Stimulated activated CD4-positive, alpha-beta T cell treated with anti-CD3 and anti-CD28 coated beads, Interleukin-4, amount 100 ng/mL, for 1 hour (primary cell): Measurements from ENCODE around the gene EMX2.

Experiments used
- DNase-seq: peaks from one replicate; pipeline ENCODE4 v3.0.0-alpha.2; 2020

EMX2 gene

DNA sequence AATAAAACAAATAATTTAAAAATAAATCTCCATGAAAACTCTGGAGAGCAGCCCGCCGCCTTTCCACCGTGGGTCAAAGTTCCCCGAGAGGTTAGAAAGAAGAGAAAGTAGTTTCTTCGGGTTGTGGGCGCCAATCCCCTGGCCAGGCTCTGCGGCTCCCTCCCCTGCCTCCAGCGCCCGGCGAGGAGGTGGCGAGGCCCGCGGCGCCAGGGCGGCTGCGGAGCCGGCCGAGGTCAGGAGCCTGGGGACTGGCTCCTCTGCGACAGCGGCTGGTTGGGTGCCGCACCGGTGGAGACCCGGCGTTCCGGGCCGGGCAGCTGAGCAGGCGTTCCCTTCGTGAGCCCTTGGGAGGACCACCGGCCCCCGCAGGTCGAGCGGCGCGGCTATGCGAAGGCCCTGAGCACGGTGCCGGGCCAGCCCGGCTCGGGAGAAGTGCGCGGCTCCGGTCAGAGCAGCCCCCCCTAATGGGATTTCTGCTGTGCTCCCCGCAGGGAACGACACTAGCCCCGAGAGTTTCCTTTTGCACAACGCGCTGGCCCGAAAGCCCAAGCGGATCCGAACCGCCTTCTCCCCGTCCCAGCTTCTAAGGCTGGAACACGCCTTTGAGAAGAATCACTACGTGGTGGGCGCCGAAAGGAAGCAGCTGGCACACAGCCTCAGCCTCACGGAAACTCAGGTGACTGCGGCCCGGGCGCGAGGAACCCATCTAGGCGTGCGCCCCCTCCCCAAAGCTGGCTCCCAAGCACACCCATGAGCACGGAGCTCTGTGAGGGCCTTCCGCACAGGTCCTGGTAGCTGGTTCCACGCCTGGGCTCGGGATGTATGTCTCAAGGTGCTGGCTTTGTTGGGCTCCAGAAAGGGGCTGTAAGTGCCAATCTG lies 2.8 kb downstream of the EMX2 start:
- DNase-seq: no peak

DNA sequence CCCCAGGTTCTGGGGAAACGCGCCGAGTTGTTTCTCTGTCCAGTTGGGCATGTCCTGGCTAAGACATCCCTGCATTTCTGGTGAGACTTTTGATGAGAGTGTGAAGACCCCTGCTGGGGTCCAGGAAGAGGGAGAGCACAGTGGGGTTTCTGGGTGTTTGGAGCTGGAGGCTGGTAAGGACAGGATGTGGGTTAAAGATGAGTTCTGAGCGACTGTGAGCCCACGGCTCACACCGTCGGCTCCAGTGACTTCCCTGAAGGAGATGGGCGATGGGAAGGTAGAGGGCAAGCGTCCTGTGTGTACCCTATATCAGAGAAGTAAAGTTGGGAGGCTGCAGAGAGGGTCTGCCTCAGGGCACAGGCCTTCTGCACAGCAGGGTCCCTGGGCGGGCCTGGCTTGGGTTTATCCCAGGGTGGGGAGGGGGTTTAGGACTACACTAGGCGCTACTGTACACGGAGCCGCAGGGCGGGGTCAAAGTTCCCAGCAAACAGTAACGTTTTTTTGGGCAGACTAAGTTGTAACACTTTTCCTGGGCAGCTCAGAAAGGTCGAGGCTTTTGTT lies 3.6 kb downstream of the EMX2 start:
- DNase-seq: no peak

DNA sequence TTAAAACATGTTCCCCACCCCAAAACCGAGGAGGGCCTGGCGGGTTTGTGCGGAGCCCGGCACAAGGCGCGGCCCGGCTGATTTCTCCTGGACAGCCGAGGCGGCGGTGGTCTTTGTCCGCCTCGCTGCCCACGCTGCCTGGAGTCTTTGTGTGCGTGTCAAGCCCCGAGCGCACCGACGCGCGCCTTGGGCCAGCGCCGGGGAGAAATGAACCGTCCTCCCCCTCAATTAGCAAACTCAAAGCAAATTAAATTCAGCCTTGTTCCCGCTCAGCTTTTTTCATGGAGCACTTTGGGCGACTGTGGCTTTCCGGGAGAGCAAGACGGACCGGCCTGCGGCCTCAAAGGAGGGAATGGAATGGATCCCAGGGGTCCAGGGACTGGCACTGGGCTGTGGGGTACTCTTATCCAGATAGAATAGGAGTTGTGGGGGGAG lies 4.1 kb downstream of the EMX2 start:
- no peak for DNase-seq

DNA sequence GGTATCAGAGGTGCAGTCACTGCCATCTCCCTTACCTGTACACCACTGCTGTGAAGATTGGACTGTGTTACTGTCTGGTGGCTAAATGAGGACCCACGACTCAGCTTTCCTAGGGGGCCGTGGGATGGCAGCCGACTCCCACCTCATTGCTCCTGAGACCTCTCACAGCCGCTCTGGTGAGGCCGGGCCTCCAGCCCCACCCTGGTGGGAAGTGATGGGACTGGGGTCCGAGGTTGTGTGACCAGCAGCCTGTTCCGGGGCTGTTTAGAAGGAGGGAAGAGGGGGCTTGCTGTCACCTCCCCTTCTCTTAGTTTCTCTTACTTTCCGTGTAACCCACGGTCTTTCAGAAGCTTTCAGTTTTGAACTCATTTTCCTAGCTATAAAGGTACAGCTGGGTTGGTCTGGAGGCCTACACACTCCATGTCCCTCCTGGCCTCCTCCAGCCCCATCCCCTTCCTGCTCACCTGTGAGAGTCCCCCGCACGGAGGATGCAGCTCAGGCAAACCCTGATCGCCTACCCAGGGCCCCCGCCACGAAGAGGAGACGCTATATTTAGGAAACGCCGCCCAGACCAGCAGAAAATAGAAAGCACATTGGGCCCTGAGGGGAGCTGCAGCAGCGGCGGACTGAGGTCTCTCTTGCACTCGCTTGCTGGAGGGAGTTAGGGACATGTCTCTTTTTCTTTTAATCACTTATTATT lies 4.6 kb downstream of the EMX2 start:
- DNase-seq: no peak

DNA sequence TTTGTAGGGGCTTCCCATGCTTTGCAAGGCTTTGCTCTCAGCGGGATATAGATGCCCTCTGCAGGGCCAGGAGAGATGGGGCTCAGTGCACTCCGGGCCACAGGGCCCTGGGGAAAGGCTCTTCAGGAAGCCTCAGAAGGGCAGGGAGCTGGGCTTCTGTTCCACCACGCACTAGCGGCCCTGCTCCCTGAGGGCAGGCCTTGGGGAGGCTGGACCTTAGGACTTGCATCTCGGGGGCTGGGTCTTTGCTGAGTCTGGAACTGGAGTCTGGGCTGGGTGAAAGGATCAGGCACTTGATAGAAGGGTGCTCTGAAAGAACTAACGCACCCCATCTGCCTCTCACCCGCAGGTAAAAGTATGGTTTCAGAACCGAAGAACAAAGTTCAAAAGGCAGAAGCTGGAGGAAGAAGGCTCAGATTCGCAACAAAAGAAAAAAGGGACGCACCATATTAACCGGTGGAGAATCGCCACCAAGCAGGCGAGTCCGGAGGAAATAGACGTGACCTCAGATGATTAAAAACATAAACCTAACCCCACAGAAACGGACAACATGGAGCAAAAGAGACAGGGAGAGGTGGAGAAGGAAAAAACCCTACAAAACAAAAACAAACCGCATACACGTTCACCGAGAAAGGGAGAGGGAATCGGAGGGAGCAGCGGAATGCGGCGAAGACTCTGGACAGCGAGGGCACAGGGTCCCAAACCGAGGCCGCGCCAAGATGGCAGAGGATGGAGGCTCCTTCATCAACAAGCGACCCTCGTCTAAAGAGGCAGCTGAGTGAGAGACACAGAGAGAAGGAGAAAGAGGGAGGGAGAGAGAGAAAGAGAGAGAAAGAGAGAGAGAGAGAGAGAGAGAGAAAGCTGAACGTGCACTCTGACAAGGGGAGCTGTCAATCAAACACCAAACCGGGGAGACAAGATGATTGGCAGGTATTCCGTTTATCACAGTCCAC lies 5.4 kb downstream of the EMX2 start:
- DNase-seq: no peak

DNA sequence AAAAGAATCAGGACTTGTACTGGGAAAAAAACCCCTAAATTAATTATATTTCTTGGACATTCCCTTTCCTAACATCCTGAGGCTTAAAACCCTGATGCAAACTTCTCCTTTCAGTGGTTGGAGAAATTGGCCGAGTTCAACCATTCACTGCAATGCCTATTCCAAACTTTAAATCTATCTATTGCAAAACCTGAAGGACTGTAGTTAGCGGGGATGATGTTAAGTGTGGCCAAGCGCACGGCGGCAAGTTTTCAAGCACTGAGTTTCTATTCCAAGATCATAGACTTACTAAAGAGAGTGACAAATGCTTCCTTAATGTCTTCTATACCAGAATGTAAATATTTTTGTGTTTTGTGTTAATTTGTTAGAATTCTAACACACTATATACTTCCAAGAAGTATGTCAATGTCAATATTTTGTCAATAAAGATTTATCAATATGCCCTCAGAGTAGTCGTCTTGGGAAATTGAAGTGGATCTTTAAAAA lies 6.6 kb downstream of the EMX2 start:
- no peak for DNase-seq

DNA sequence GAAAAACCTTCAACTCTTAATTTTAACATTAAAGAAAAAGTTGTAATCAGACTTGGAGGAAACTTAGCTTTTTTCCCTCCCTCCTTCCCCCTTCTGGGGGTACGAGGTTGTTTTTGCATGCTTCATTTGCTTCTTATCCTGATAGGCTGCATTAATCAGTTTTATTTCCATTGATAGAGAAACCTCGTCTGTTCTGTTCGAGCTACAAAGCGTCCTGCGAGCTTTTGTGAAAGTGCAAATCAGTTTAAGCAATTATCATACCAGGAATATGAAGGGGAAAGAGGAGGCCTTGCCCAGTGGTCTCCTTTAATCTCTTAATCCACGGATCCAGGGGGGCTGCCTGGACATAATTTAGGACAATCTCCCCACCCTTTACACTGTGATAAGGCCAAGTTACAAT lies 7.5 kb downstream of the EMX2 start:
- DNase-seq: no peak

DNA sequence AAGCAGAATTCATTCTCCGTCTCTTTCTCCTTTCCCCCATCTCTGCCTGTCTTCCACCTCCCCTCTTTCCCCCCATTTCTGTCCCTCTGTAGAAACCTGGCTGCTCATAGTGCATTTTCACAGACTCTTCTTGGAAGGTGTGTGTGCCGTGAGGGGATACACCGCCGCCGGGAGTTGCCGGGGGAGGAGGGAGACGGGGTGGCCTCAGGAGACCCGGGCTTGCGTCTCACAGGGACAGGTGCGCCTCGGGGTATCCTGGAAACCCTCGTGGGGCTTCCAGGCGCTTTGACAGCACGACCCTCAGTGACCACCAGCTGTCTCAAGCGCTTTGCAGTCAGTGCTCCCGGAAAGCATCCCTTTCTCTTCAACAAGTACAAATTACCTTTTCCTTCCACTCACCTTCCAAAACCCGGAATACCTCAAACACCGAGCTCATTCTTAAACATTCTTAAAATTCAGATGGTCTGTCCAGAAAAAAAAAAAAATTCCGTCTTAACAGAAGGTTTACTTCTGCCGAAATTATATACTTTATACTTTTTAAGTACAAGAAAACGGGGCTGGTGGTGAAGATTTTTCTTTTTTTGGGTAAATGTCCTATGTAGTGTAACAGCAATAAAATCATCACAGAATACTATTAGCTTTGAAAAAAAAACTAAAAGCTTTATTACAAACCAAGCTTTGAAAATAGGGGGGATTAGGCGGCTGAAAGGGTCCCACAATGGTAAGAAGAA lies 8.2 kb downstream of the EMX2 start:
- DNase-seq: no peak

DNA sequence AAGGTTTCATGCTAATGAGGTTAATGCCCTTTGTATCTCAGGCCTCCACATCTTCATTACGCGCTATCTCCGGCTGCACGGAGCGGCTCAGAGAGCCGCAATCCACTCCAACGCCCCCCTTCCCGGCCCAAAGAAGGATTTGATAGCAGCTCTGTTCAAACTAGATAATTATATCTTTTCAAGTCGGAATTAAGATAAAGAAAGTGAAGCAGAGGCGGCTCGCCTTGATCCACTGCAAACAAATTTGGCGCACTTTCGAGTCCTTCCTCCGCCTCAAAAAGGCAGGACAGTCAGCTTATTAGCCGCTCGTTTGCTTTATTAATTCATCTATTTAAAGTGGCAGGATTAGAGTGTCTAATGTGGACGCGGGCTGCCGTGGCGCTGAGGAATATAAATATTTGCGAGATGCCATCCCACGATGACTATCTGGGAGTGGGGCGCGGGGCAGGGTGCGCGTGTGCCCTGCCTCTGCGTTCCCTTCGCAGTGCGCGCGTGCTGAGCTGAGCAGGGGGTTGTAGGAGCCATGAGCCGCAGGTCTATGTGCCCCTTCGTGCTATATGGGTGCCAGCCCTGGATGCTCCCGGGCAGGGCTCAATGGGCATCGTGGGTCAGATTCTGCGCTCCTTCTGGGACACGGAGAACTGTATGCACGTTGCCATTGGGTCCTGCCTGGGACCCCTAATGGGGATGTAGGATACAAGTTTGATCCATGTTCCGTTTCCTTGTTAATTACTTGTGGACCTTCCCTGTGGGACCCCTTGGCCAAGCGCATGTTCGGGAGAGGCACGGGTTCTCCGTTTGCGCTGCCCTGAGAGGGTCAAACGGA lies 9.0 kb downstream of the EMX2 start:
- DNase-seq: no peak

DNA sequence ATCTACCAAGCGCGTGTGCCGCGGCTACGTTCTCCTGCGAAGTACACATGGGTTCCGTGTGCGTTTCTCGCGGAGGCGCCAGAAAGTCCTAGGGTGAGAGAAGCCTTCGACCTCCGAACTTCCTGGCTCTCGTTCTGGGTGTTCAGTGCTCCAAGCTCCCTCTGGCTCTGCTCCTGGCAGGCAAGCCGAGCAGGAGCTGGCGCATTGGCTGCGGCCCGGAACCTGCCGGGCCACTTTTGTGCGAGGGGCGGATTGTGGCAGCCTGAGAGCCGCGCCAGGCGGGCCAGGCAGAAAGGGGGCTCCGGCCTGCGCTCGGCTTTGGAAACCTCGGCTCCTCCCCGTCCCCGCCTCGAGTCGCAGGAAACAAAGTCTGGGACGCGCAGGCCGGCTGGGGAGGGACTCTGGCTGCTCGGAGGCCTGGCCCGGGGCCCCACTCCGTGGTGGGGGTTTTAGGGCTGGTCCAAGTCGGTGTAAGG lies 9.6 kb downstream of the EMX2 start:
- DNase-seq: no peak

DNA sequence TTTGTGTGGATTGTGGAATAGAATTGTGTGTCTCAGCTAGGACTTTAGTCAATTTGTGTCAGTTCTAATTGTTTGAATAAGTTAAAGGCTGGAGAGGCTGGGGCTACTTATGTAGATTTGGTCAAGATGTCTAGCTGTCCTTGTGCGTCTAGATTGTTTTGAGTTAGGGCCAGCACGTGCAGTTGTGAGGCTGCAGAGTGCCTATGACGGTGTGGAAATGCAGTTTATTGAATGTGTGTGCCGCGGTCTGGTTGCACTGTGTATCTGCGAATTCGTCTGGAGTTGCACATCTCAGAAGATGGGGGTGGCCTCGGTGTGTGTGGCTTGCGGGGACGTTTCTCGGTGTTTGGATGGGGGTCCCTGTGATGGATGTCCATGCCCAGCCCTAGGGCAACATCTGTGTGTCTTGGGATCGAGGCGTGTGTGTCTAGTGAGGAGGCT lies 10.2 kb downstream of the EMX2 start:
- DNase-seq: no peak

DNA sequence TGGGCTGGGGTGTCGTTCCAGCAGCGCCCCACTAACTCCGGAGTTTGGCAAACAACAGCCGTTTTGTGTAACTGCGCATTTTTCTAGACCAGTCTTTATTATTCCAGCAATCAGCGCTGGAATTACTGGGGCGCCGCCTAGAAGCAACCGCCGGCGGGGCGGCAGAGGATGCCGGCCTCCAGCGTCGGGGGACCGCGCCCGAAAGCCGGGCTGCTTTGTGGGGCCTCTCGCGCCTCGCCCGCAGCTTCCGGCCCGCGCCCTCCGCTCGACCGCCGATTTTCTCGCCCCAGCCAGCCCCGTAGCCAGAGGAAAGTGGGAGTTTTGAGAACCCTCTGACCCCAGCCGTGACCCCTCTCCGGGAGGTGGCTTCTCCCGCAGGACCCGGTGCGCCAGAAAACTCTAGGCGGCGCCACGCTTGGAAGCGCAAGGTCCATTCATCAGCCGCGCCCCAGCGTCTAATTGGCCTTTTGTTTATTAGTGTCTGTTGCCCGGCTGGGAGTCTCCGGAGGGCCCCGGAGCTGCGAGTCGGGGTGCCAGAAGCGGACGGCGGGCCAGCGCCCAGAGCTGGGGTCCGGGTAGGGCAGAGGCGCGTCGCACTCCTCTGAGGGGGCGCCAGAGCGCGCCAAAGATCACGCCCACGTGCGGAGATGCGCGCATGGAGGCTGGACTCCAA lies 10.7 kb downstream of the EMX2 start:
- DNase-seq: no peak

DNA sequence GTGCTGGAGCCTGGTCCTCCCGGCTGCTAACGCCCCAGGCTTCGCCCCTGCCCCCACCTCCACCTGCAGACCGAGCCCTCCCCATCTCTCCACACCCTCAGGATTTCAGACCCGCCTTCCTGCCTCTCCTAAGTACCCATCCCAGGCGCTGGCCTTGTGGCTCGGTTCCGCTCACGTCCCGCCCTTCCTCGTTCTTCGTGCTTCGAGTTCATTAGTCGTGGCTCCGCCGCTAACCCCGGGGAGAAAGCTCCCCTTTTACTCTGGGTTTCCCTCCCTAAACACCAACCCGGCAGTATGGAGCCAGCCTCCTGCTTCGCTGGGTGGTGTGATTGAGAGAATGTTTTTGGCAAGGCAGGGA lies 11.2 kb downstream of the EMX2 start:
- DNase-seq: no peak

DNA sequence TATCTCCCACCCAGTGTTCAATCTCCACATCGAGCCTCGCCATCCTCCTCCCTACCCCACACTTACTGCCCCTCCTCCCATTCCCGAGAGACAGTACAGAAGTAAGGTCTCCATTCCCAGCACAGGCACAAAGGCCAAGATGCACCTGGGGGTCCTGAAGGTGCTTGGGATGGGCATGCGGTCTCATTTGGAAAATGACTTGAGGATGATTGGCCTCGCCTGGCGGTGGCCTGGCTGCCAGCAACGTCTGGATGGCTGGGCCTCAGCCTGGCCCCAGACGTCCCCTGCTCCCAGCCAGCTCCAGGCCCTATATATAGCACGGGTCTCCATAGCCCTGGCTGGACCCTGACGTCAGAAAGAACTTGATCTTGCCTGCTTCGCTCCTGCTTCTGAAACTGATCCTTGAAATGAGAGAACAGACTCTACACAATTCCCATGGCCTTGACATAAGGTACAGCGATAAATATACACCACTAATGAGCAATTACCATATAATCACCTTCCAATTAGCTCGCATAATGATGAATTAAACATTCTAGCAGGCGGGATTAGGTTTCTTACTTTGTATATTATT lies 11.8 kb downstream of the EMX2 start:
- DNase-seq: no peak

DNA sequence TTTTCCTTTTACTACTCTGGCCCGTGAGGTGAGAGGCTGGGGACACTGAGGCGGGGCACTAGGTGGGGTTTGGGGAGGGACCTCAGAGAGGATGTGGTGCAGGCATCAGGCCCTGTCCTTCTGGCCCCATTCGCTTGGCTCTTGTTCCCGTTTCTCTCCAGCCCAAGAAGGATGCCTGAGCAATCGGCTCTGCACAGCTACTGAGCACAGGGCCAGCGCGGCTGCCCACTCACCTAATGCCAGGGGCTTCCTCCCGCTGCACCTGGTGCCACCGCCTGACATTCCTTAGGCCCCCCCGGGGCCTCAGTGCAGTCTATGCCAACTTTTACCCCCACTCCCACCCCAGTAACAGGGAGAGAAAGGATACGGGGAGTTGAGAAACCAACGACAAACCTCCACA lies 12.5 kb downstream of the EMX2 start:
- no peak for DNase-seq

DNA sequence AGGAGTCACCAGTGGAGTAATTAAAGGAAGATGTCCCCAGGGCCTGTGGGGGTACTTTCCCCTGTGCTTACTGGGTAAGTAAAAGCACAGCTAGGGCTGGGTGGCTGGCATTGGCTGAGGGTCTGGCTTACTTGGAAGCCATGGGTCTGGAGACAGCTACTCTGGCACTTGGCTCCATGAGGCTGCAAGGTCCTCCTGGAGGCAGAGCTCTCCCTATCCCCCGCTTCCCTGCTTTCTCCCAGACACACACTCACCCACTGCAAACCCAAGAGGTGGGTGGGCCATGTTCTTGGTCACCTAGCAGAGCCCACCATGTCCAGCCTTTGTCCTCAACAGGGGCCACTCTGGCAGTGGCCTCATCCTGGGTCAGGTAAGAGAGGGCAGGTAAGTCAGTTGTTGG lies 13.3 kb downstream of the EMX2 start:
- no peak for DNase-seq

DNA sequence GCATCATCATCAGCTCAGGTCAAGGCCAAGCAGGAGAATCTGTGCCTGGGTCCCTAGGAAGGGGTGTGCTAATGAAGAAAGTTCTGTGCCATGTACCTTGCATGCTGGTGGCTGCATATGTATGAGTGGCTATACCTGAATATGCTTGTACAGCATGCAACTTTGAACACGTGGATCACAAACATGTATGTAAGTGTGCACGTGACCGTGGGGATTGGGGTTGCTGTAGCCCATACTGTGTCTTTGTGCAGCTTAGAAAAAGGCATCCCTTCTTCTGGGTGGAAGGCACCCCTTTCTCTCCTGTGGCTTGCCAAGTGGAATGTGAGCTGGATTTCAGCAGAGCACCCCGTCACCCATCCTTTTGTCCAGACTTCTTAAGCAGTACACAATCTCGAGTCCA lies 13.8 kb downstream of the EMX2 start:
- DNase-seq: no peak

DNA sequence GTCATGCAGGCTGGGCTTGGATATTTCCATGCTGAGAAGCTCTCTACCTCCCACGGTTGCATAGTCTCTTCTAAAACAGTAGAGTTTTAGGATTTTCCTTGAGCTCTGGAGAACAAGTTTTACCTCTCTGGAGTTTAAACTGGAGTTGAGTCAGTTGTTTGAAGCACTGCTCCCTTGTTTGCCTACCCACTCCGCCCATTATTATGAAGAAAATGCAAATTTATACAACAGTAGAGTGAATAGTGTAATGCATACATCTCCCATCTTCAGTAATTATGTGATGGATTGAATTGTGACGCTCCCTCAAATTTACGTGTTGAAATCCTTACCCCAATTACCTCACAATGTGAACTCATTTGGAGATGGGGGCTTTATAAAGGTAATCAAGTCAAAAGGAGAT lies 17.2 kb downstream of the EMX2 start:
- DNase-seq: no peak

DNA sequence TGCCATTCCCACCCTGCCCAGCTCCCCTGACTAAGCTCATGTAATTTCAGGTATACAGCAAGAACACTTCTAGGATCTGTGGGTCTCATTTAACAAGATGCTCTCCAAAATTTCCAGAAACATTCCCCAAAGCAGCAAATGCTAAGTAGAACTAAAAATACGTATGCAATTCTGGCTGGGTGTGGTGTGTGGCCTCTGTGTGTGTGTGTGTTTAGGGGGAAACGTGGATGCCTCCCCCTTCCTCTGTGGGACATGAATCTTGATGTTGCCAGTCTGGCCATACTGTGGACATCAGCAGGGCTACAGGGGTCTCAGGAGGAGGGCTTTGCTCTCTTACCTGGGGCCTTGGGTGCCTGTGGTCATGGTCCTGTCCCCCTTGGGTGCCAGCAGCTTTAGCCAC lies 18.4 kb downstream of the EMX2 start:
- no peak for DNase-seq

DNA sequence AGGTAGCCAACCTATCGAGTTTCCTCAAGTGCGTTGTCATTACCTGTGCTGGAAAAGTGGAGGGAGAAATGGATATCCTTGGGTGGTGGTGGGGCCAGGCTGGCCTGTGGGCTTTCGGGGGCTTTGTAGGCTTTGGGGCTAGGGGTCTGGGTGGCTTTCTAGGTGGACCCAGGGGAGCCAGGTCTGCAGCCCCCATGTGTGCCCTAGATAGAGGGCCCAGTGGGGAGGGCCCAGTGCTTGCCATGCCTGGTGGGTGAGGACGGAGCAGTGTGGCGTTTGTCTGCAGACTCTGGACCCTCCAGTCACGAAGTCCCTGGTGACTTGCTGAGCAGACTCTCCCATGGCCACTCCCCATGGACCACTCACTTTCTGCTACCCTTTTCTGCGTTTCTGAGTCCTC lies 19.7 kb downstream of the EMX2 start:
- no peak for DNase-seq
